Measurements from ENCODE around the gene TIMM13. TPM values are rescaled to one million over a fixed set of nuclear protein-coding genes. Genes with fewer than 3 reads are reported as not detected.

Gene TIMM13
- polyA plus RNA-seq, 1 of the 3 experiments (the other 2 are of a cell fraction): 76.9 TPM

GRCh38 chr19:2461751-2462634, 34.6 kb upstream of the TIMM13 start:
- TF ChIP-seq CHD2 (IDR thresholded peaks at IDR 0.05; ENCODE audit: low read length, partially characterized antibody) (peak; percentile 55), TCF12 (IDR thresholded peaks at IDR 0.05) (peak; percentile 14; the same call in 1 of the 2 replicates), NRF1 (IDR thresholded peaks at IDR 0.05; ENCODE audit: low read depth, low read length) (peak; percentile 38; the same call in 1 of the 2 replicates), ELF1 (IDR thresholded peaks at IDR 0.05) (peak; percentile 59), RCOR1 (IDR thresholded peaks at IDR 0.05; ENCODE audit: low read length) (no peak), PBX3 (IDR thresholded peaks at IDR 0.05) (peak; percentile 35; the same call in 1 of the 2 replicates), FOXM1 (IDR thresholded peaks at IDR 0.05; ENCODE audit: low read depth) (peak; percentile 99), EP300 (IDR thresholded peaks at IDR 0.05; ENCODE audit: borderline replicate concordance in 1 of 2, low read depth in 1 of 2, low read length in 1 of 2) (no peak), USF1 (IDR thresholded peaks at IDR 0.05; ENCODE audit: borderline replicate concordance, low read depth) (no peak), TEAD4 (IDR thresholded peaks at IDR 0.05; ENCODE audit: borderline replicate concordance, insufficient read depth) (0 out of 2 replicates have a peak, but pooled peaks have one; percentile 24), CTCF (IDR thresholded peaks at IDR 0.05) (peak; percentile 35), GABPA (IDR thresholded peaks at IDR 0.05; ENCODE audit: low read depth) (no peak), MXI1 (IDR thresholded peaks at IDR 0.05; ENCODE audit: low read depth, low read length) (peak; percentile 46; the same call in 1 of the 2 replicates), ZBTB33 (IDR thresholded peaks at IDR 0.05; ENCODE audit: borderline replicate concordance, low read depth) (peak; percentile 50; the same call in 1 of the 2 replicates), JUND (IDR thresholded peaks at IDR 0.05) (no peak), MAX (IDR thresholded peaks at IDR 0.05; ENCODE audit: low read depth) (peak; percentile 61; the same call in 1 of the 2 replicates), SIN3A (IDR thresholded peaks at IDR 0.05; ENCODE audit: borderline replicate concordance, low read depth, low read length) (peak; percentile 51; the same call in 1 of the 2 replicates), EZH2phosphoT487 (IDR thresholded peaks at IDR 0.05; ENCODE audit: borderline replicate concordance, low read depth) (no peak)
- Histone ChIP-seq H3K9me2 (no peaks in the 10 kb centered on the region), H3K27ac (ENCODE audit: low read depth in 2 of 2, low read length in 1 of 2) (peak overlapping the region in 1 of 2 experiments; percentile 60; a peak in 3 of 4 replicates), H3K9me3 (no peaks in the 10 kb centered on the region), H3K4me3 (ENCODE audit: low read depth in 2 of 2, low read length in 1 of 2) (peak overlapping the region; percentile 54 to 75), H3F3A (replicated peaks; ENCODE audit: insufficient read depth) (peaks cover 33% of the 10 kb centered on the region), H3K36me3 (replicated peaks in 1 of 2; ENCODE audit: control insufficient read depth in 1 of 2, insufficient read depth in 2 of 2, low read length in 1 of 2) (no peaks in the 10 kb centered on the region), H3K4me1 (ENCODE audit: control insufficient read depth in 1 of 2, insufficient read depth in 2 of 2, low read depth in 1 of 2, low read length in 1 of 2) (no peaks in the 10 kb centered on the region; a peak in 2 of 4 replicates), H3K27me3 (ENCODE audit: insufficient read depth) (no peaks in the 10 kb centered on the region), H3K9ac (peak overlapping the region; percentile 78), H2AFZ (ENCODE audit: low read depth) (peak overlapping the region; percentile 94), H3K79me2 (ENCODE audit: insufficient read depth) (peaks cover 10% of the 10 kb centered on the region), H4K20me1 (ENCODE audit: insufficient read depth) (no peaks in the 10 kb centered on the region), H3K4me2 (peak overlapping the region; percentile 93)
- peak; percentile 92 for DNase-seq
- CTCF ChIA-PET: interaction anchor here (0.5 to 21.1 kb wide), 4 partner anchors 12 to 174 kb away, joined by 3 to 309 read pairs (median 10); no protein-coding TSS in a partner anchor
- POLR2A ChIA-PET: no interaction called here
- WGBS (ENCODE audit: low lambda C conversion rate): 11% methylated on average over 46 of the region's 62 CpGs

Data from SK-N-SH (cell line).